SK-N-SH (cell line): ENCODE measurements around the gene SPDYE16. TPM values are rescaled to one million over a fixed set of nuclear protein-coding genes. Genes with fewer than 3 reads are reported as not detected.
"Not testable (repeated sequence)": the region's sequence is repeated elsewhere in the genome, so short reads cannot be mapped to it uniquely, and the experiment has no call there.

Experiments used
- CTCF ChIA-PET: fragments of 300-600, 350-600 bp; formaldehyde crosslinking; extraction: SDS; loops from one replicate; lab custom pipeline; 2021; lab: Yijun Ruan, JAX
- POLR2A ChIA-PET: fragments of 350-600 bp; sonication (Branson Sonifier 250); formaldehyde crosslinking; extraction: SDS; loops from one replicate; lab custom pipeline; 2020; ENCODE audit warnings: antibody characterized with exemption, inconsistent platforms; lab: Yijun Ruan, JAX
- DNase-seq: peaks from one replicate; pipeline ENCODE4 v3.0.0; 2012
- H2AFZ ChIP-seq: fragments of 200-600 bp; sonication (generic); 2 replicates; pipeline ENCODE4 v1.8.1; 2016; ENCODE audit warnings: antibody characterized with exemption, mild to moderate bottlenecking, low read depth
- H3F3A ChIP-seq: fragments of 200-600 bp; sonication (generic); replicated peaks from 2 replicates; pipeline ENCODE3; 2016; ENCODE audit warnings: antibody characterized with exemption, mild to moderate bottlenecking; ENCODE audit not compliant: insufficient read depth
- H3K27ac ChIP-seq, 2 experiments: fragments of 200-500 bp in 1 of 2; fragments of 200-600 bp in 1 of 2; sonication (Bioruptor generic) in 1 of 2; sonication (generic), shearing (Covaris generic) in 1 of 2; 2 replicates each; pipeline versions ENCODE4 v1.5.1 to v1.6.1; 2014 to 2016; ENCODE audit warnings: low read depth in 2 of 2, inconsistent platforms in 1 of 2, low read length in 1 of 2, mild to moderate bottlenecking in 1 of 2, mixed read lengths in 1 of 2
- H3K27me3 ChIP-seq: fragments of 200-600 bp; sonication (generic), shearing (Covaris generic); 2 replicates; pipeline ENCODE4 v1.6.1; 2016; ENCODE audit warnings: mixed run types; ENCODE audit not compliant: insufficient read depth
- H3K36me3 ChIP-seq, 2 experiments: fragments of 200-500 bp in 1 of 2; fragments of 200-600 bp in 1 of 2; sonication (Bioruptor generic) in 1 of 2; sonication (generic) in 1 of 2; replicated peaks in 1 of 2; 2 replicates each; pipeline versions ENCODE3 to v1.5.1; 2014 to 2016; ENCODE audit warnings: low read length in 1 of 2, mild to moderate bottlenecking in 1 of 2; ENCODE audit not compliant: insufficient read depth in 2 of 2, control insufficient read depth in 1 of 2
- H3K4me1 ChIP-seq, 2 experiments: fragments of 200-500 bp in 1 of 2; fragments of 200-600 bp in 1 of 2; sonication (Bioruptor generic) in 1 of 2; sonication (generic), shearing (Covaris generic) in 1 of 2; 2 replicates each; pipeline versions ENCODE4 v1.5.1 to v1.6.1; 2014 to 2016; ENCODE audit warnings: low read depth in 1 of 2, low read length in 1 of 2, mixed run types in 1 of 2; ENCODE audit not compliant: insufficient read depth in 2 of 2, control insufficient read depth in 1 of 2
- H3K4me2 ChIP-seq: fragments of 200-600 bp; sonication (generic), shearing (Covaris generic); 2 replicates; pipeline ENCODE4 v1.6.1; 2017; ENCODE audit warnings: mixed run types
- H3K4me3 ChIP-seq, 2 experiments: fragments of 200-500 bp in 1 of 2; fragments of 200-600 bp in 1 of 2; sonication (Bioruptor generic) in 1 of 2; sonication (generic), shearing (Covaris generic) in 1 of 2; 2 replicates each; pipeline versions ENCODE4 v1.5.1 to v1.8.1; 2014 to 2016; ENCODE audit warnings: low read depth in 2 of 2, inconsistent platforms in 1 of 2, low read length in 1 of 2, mild to moderate bottlenecking in 1 of 2, mixed read lengths in 1 of 2, moderate library complexity in 1 of 2
- H3K79me2 ChIP-seq: fragments of 200-600 bp; sonication (generic); 2 replicates; pipeline ENCODE4 v1.8.1; 2017; ENCODE audit warnings: mild to moderate bottlenecking; ENCODE audit not compliant: insufficient read depth
- H3K9ac ChIP-seq: fragments of 200-600 bp; sonication (generic); 2 replicates; pipeline ENCODE4 v1.6.1; 2017; ENCODE audit warnings: mixed run types
- H3K9me2 ChIP-seq: fragments of 200-600 bp; sonication (generic); 2 replicates; pipeline ENCODE4 v1.6.1; 2017; ENCODE audit warnings: mixed run types
- H3K9me3 ChIP-seq: fragments of 200-600 bp; sonication (generic); 2 replicates; pipeline ENCODE4 v1.6.1; 2017; ENCODE audit warnings: mixed run types, mild to moderate bottlenecking, moderate library complexity
- H4K20me1 ChIP-seq: fragments of 200-600 bp; sonication (generic); 2 replicates; pipeline ENCODE4 v1.6.1; 2017; ENCODE audit warnings: mild to moderate bottlenecking, mixed run types; ENCODE audit not compliant: insufficient read depth
- CHD2 ChIP-seq: fragments of 150-350 bp; IDR thresholded peaks from 2 replicates; pipeline ENCODE4 v1.6.1; 2018; ENCODE audit warnings: low read length; ENCODE audit not compliant: partially characterized antibody
- ELF1 ChIP-seq: IDR thresholded peaks from 2 replicates; pipeline ENCODE4 v1.4.0; 2012
- GABPA ChIP-seq: IDR thresholded peaks from 2 replicates; pipeline ENCODE4 v1.4.0; 2012; ENCODE audit warnings: low read depth, mild to moderate bottlenecking
- MXI1 ChIP-seq: IDR thresholded peaks from 2 replicates; pipeline ENCODE4 v1.6.1; 2012; ENCODE audit warnings: mild to moderate bottlenecking, low read depth, low read length, improper control_type of control experiment
- NRF1 ChIP-seq: IDR thresholded peaks from 2 replicates; pipeline ENCODE4 v1.6.1; 2012; ENCODE audit warnings: low read depth, mild to moderate bottlenecking, low read length
- POLR2AphosphoS5 ChIP-seq: IDR thresholded peaks from 2 replicates; pipeline ENCODE4 v1.6.1; 2012; ENCODE audit warnings: low read depth, low read length
- TAF1 ChIP-seq: IDR thresholded peaks from 2 replicates; pipeline ENCODE4 v1.6.1; 2012; ENCODE audit warnings: low read depth, mild to moderate bottlenecking, low read length, moderate library complexity, borderline replicate concordance
- YY1 ChIP-seq: IDR thresholded peaks from 2 replicates; pipeline ENCODE4 v1.4.0; 2012; ENCODE audit warnings: low read depth, mild to moderate bottlenecking
- WGBS: methylation state at CpG from one replicate; pipeline ENCODE4 v1.1.6; 2017; ENCODE audit warnings: low lambda C conversion rate; 5-methylcytosine and 5-hydroxymethylcytosine counted together
- polyA plus RNA-seq, 3 experiments: library from polyadenylated mRNA; depleted of rRNA; stranded (reverse); fragments of >200 nt; gene quantifications; 2 replicates each; pipeline ENCODE4 v1.2.3, GENCODE V29; 2012
- TF ChIP-seq, protein P1 (sequence below): fragments of 200-600 bp; sonication (generic); IDR thresholded peaks from 2 replicates; pipeline ENCODE4 v1.6.1; 2017; ENCODE audit warnings: antibody characterized with exemption, mild to moderate bottlenecking, moderate library complexity
- TF ChIP-seq, protein P2 (sequence below): fragments of 150-350 bp; IDR thresholded peaks from 2 replicates; pipeline ENCODE4 v1.6.1; 2016; ENCODE audit warnings: mild to moderate bottlenecking, low read depth, low read length
- TF ChIP-seq, protein P3 (sequence below): IDR thresholded peaks from 2 replicates; pipeline ENCODE4 v1.4.0; 2012; ENCODE audit warnings: low read depth

SPDYE16 gene
- polyA plus RNA-seq, 1 of the 3 experiments (the other 2 are of a cell fraction): 0.10 TPM

DNA sequence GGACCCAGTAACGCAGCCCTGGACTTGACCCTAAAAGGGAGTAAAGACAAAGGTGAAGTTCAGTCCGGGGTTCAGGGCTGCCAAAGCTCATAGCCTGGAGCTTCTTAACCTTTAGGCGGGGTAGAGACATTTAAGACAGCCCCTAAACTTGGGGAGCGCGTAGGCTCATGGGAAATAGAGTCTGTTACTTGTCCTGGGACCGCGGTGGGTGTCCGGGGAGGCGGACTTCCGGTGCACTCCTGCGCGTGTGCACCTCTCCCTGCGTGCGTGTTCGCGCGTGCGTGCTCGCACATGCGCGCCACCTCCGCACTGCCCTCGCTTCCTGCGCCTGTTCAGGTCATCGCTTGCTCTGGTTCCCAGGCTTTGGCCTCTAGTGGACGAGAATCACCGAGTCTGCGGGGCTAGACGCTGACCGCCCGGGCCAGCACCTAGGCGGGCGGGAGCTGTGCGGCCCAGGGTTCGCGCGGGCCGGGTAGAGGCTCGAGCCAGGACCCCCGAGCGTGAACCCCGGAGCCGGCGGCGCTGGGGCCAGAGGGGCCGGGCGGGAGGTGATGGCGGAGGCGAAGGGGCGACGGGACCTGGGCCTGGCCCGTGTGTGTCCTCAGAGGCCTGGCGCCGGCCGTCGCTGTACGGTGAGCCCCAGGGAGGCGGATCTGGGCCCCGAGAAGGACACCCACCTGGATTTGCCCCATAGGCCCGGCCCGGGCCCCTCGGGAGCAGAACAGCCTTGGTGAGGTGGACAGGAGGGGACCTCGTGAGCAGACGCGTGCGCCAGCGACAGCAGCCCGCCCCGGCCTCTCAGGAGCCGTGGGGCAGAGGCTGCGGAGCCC is 6.1 kb upstream of the SPDYE16 start:
- H4K20me1 ChIP-seq, H3K27me3 ChIP-seq, H3K9me2 ChIP-seq, H3K4me1 ChIP-seq, POLR2A ChIA-PET, H3K9me3 ChIP-seq, H3K36me3 ChIP-seq, CTCF ChIA-PET, H3F3A ChIP-seq: not testable (repeated sequence)
- H3K4me3 ChIP-seq: peak overlapping the region; percentile 82 to 99
- H2AFZ ChIP-seq: peak overlapping the region; percentile 90; the same call in 1 of the 2 replicates
- peak overlapping the region; percentile 98 for H3K4me2 ChIP-seq
- H3K27ac ChIP-seq: peak overlapping the region; percentile 82 to 83
- H3K79me2 ChIP-seq: peaks cover 41% of the 10 kb centered on the region
- peak; percentile 91 for DNase-seq
- TF ChIP-seq, protein P1, sequence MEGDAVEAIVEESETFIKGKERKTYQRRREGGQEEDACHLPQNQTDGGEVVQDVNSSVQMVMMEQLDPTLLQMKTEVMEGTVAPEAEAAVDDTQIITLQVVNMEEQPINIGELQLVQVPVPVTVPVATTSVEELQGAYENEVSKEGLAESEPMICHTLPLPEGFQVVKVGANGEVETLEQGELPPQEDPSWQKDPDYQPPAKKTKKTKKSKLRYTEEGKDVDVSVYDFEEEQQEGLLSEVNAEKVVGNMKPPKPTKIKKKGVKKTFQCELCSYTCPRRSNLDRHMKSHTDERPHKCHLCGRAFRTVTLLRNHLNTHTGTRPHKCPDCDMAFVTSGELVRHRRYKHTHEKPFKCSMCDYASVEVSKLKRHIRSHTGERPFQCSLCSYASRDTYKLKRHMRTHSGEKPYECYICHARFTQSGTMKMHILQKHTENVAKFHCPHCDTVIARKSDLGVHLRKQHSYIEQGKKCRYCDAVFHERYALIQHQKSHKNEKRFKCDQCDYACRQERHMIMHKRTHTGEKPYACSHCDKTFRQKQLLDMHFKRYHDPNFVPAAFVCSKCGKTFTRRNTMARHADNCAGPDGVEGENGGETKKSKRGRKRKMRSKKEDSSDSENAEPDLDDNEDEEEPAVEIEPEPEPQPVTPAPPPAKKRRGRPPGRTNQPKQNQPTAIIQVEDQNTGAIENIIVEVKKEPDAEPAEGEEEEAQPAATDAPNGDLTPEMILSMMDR: peak; percentile 20
- TF ChIP-seq CHD2 (peak; percentile 63), YY1 (peak; percentile 51; the same call in 1 of the 2 replicates), POLR2AphosphoS5 (peak; percentile 54), NRF1 (peak; percentile 92), MXI1 (peak; percentile 46), GABPA (peak; percentile 73), ELF1 (0 out of 2 replicates have a peak, but pooled peaks have one; percentile 42), TAF1 (peak; percentile 58; the same call in 1 of the 2 replicates)
- TF ChIP-seq, protein P2, sequence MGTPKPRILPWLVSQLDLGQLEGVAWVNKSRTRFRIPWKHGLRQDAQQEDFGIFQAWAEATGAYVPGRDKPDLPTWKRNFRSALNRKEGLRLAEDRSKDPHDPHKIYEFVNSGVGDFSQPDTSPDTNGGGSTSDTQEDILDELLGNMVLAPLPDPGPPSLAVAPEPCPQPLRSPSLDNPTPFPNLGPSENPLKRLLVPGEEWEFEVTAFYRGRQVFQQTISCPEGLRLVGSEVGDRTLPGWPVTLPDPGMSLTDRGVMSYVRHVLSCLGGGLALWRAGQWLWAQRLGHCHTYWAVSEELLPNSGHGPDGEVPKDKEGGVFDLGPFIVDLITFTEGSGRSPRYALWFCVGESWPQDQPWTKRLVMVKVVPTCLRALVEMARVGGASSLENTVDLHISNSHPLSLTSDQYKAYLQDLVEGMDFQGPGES: peak; percentile 48; the same call in 1 of the 2 replicates
- TF ChIP-seq, protein P3, sequence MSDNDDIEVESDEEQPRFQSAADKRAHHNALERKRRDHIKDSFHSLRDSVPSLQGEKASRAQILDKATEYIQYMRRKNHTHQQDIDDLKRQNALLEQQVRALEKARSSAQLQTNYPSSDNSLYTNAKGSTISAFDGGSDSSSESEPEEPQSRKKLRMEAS: peak; percentile 27; the same call in 1 of the 2 replicates
- WGBS: 2% methylated on average over 31 of the region's 71 CpGs
- peak overlapping the region; percentile 97 for H3K9ac ChIP-seq

DNA sequence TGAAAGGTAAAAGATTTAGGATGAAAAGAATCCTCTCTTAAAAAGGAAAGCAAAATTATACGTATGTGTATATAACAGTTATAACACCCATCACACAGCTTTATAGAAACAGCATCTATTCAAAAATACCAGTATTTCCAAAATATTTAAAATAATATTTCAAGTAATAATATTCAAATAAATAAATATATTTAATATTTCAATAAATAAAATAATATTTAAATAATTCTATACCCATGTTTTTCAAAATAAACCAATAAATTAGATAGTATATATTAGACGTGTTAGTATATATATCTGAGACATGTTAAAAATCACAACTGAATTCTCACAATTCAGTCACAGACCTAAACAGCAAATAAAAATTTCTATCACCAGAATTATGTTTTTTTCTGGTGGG is 11.5 kb downstream of the SPDYE16 start:
- DNase-seq, H3F3A ChIP-seq, H3K9me3 ChIP-seq, H3K9ac ChIP-seq, H4K20me1 ChIP-seq, H3K4me3 ChIP-seq, H3K27me3 ChIP-seq, H3K79me2 ChIP-seq, H2AFZ ChIP-seq, H3K4me2 ChIP-seq, H3K36me3 ChIP-seq, POLR2A ChIA-PET, H3K27ac ChIP-seq, H3K9me2 ChIP-seq, H3K4me1 ChIP-seq, CTCF ChIA-PET: not testable (repeated sequence)
- WGBS: 83% methylated on average over 2 of the region's 2 CpGs

DNA sequence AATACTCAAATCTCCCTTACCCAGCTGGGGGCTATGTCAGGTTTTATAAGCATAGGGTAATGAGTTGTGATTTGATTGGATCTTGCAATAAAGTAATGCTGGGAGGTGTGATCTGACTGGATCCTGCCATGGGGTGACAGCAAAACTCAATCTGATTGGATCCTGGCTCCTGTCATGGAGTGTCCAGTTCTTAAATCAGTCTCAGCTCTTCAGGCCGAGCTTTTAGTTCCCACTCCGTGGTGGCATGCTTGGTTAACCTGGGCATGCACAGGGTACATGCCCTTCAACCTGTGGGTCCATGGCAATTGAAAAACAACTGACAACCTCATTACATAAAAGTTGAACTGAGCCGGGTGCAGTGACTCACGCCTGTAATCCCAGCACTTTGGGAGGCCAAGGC is 16.9 kb downstream of the SPDYE16 start:
- H3K27me3 ChIP-seq, H2AFZ ChIP-seq, POLR2A ChIA-PET, H3F3A ChIP-seq, CTCF ChIA-PET, H4K20me1 ChIP-seq, H3K4me1 ChIP-seq, H3K9me2 ChIP-seq, H3K9me3 ChIP-seq, DNase-seq, H3K4me3 ChIP-seq, H3K36me3 ChIP-seq, H3K27ac ChIP-seq, H3K79me2 ChIP-seq, H3K9ac ChIP-seq, H3K4me2 ChIP-seq: not testable (repeated sequence)
- no CpG with 5 or more reads among the region's 4 CpGs for WGBS

DNA sequence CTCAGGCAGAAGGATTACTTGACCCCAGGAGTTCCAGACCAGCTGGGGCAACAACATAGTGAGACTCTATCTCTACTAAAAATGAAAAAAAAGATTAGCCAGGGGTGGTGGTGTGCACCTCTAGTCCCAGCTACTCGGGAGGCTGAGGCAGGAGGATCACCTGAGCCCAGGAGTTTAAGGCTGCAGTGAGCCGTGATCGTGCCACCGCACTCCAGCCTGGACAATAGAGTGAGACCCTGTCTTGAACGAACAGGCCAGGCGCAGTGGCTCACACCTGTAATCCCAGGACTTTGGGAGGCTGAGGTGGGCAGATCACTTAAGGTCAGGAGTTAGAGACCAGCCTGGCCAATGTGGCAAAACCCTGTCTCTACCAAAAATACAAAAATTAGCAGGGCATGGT is 26.2 kb downstream of the SPDYE16 start:
- H3K36me3 ChIP-seq, DNase-seq, H3K9ac ChIP-seq, CTCF ChIA-PET, H2AFZ ChIP-seq, H3K79me2 ChIP-seq, H3K9me2 ChIP-seq, H3K27ac ChIP-seq, H3K27me3 ChIP-seq, H3K4me3 ChIP-seq, H3K4me2 ChIP-seq, H3K9me3 ChIP-seq, H4K20me1 ChIP-seq, H3F3A ChIP-seq, H3K4me1 ChIP-seq, POLR2A ChIA-PET: not testable (repeated sequence)
- no CpG with 5 or more reads among the region's 6 CpGs for WGBS
